GM19395 (cell line): Measurements from ENCODE around the gene PTGR3.
"Not testable (repeated sequence)": the region's sequence is repeated elsewhere in the genome, so short reads cannot be mapped to it uniquely, and the experiment has no call there.

Experiments
- ATAC-seq: cut with Tn5 transposase; IDR thresholded peaks from one replicate; pipeline ENCODE4 v1.9.1; 2021; ENCODE audit warnings: mild to moderate bottlenecking, moderate library complexity; ENCODE audit not compliant: unreplicated experiment

Gene PTGR3

GRCh38 chr18:75204269-75204731, 4.6 kb downstream of the PTGR3 start:
- no peak for ATAC-seq

GRCh38 chr18:75203416-75204268, 5.3 kb downstream of the PTGR3 start:
- ATAC-seq = no peak

GRCh38 chr18:75202696-75203365, 6.1 kb downstream of the PTGR3 start:
- ATAC-seq = no peak

- ATAC-seq = no peak
These were observed 7.4 kb downstream of the PTGR3 start for GRCh38 chr18:75201282-75202270.

- ATAC-seq = no peak
These were observed 8.2 kb downstream of the PTGR3 start for GRCh38 chr18:75200605-75201280.

GRCh38 chr18:75200071-75200470, 8.9 kb downstream of the PTGR3 start:
- ATAC-seq = no peak

- ATAC-seq = no peak
These were observed 9.6 kb downstream of the PTGR3 start for GRCh38 chr18:75199327-75199726.

GRCh38 chr18:75198036-75198435, 10.9 kb downstream of the PTGR3 start:
- no peak for ATAC-seq

- no peak for ATAC-seq
These were observed 16.0 kb downstream of the PTGR3 start for GRCh38 chr18:75192899-75193298.

- no peak for ATAC-seq
These were observed 19.2 kb downstream of the PTGR3 start for GRCh38 chr18:75189696-75190095.

- ATAC-seq = not testable (repeated sequence)
These were observed 21.2 kb downstream of the PTGR3 start for GRCh38 chr18:75187702-75188101.

- no peak for ATAC-seq
These were observed 23.5 kb downstream of the PTGR3 start for GRCh38 chr18:75185460-75185859.

- ATAC-seq = no peak
These were observed 24.9 kb downstream of the PTGR3 start for GRCh38 chr18:75183973-75184493.

- no peak for ATAC-seq
These were observed 25.4 kb downstream of the PTGR3 start for GRCh38 chr18:75183524-75183923.

- ATAC-seq = no peak
These were observed 28.9 kb downstream of the PTGR3 start for GRCh38 chr18:75179819-75180600.

GRCh38 chr18:75178376-75178775, 30.6 kb downstream of the PTGR3 start:
- no peak for ATAC-seq

- no peak for ATAC-seq
These were observed 32.1 kb downstream of the PTGR3 start for GRCh38 chr18:75176849-75177248.

- ATAC-seq = no peak
These were observed 35.2 kb downstream of the PTGR3 start for GRCh38 chr18:75173738-75174137.

GRCh38 chr18:75173125-75173432, 35.9 kb downstream of the PTGR3 start:
- ATAC-seq = peak; percentile 99
